GM12878 (cell line): ENCODE results near the gene ATXN1. TPM values are rescaled to one million over a fixed set of nuclear protein-coding genes. Genes with fewer than 3 reads are reported as not detected.

Source experiments
- ATAC-seq: fragments of 200-7000 bp; cut with Tn5 transposase; 3 replicates; pipeline ENCODE4 v1.9.1; 2020; ENCODE audit warnings: mild to moderate bottlenecking, moderate library complexity
- BruUV-seq: library from RNA; stranded (reverse); fragments of 400-500 nt; replicated peaks from 2 replicates; lab custom pipeline; 2021; lab: Mats Ljungman, UMichigan
- CTCF ChIA-PET: fragments of 300-600 bp; sonication (Branson Sonifier 250); formaldehyde crosslinking; extraction: SDS; loops from one replicate; lab custom pipeline; 2021; ENCODE audit warnings: inconsistent platforms; lab: Yijun Ruan, JAX
- POLR2A ChIA-PET: fragments of 350-600 bp; formaldehyde crosslinking; extraction: SDS; loops from one replicate; lab custom pipeline; 2021; ENCODE audit warnings: inconsistent platforms; lab: Charles Lee
- RAD21 ChIA-PET: fragments of 300-600 bp; sonication (Branson Sonifier 250); formaldehyde crosslinking; loops from one replicate; lab custom pipeline; 2023; ENCODE audit warnings: antibody characterized with exemption; ENCODE audit not compliant: unreplicated experiment; lab: Charles Lee
- SMC1A ChIA-PET: fragments of 300-600 bp; sonication (Branson Sonifier 250); formaldehyde crosslinking; loops from one replicate; lab custom pipeline; 2023; ENCODE audit not compliant: unreplicated experiment, uncharacterized antibody; lab: Charles Lee
- DNase-seq: peaks from one replicate; pipeline ENCODE4 v3.0.0-alpha.2; 2011; ENCODE audit warnings: low read depth, low spot score
- FAIRE-seq: peaks from 3 replicates; lab custom pipeline; 2011; peaks lifted over from hg19 to GRCh38; lab: Jason Lieb, UNC
- H2AFZ ChIP-seq: 2 replicates; pipeline ENCODE4 v1.6.0; 2011; ENCODE audit warnings: low read depth, low read length, control low read depth; ENCODE audit not compliant: control insufficient read depth
- H3K27ac ChIP-seq: 2 replicates; pipeline ENCODE4 v1.5.1; 2011; ENCODE audit warnings: control low read depth; ENCODE audit not compliant: control insufficient read depth, insufficient read depth
- H3K27me3 ChIP-seq, 2 experiments: replicated peaks in 1 of 2; 2 replicates each; pipeline versions ENCODE4 v1.6.0 to v1.6.1; 2011; ENCODE audit warnings: low read length in 1 of 2; ENCODE audit not compliant: control insufficient read depth in 2 of 2, insufficient read depth in 2 of 2
- H3K36me3 ChIP-seq, 2 experiments: 2 replicates each; pipeline ENCODE4 v1.5.1; 2011; ENCODE audit warnings: low read length in 1 of 2; ENCODE audit not compliant: control insufficient read depth in 2 of 2, insufficient read depth in 2 of 2
- H3K4me1 ChIP-seq: 2 replicates; pipeline ENCODE4 v1.6.1; 2011; ENCODE audit warnings: mild to moderate bottlenecking, low read length, moderate library complexity, mixed read lengths; ENCODE audit not compliant: control insufficient read depth, insufficient read depth
- H3K4me2 ChIP-seq: 2 replicates; pipeline ENCODE4 v1.6.0; 2011; ENCODE audit warnings: control low read depth; ENCODE audit not compliant: control insufficient read depth, insufficient read depth
- H3K4me3 ChIP-seq: fragments of 200-600 bp; sonication (generic); 2 replicates; pipeline ENCODE4 v1.5.1; 2016
- H3K79me2 ChIP-seq: 2 replicates; pipeline ENCODE4 v1.6.0; 2011; ENCODE audit warnings: low read length; ENCODE audit not compliant: control insufficient read depth, insufficient read depth
- H3K9ac ChIP-seq: 2 replicates; pipeline ENCODE4 v1.8.0; 2011; ENCODE audit warnings: low read length, control low read depth, mixed read lengths; ENCODE audit not compliant: control insufficient read depth, insufficient read depth
- H3K9me3 ChIP-seq: replicated peaks from 3 replicates; pipeline ENCODE4 v1.5.1; 2011; ENCODE audit warnings: mild to moderate bottlenecking, low read length; ENCODE audit not compliant: control insufficient read depth, insufficient read depth
- H4K20me1 ChIP-seq: 2 replicates; pipeline ENCODE4 v1.6.0; 2011; ENCODE audit not compliant: control insufficient read depth, insufficient read depth
- EED ChIP-seq: sonication (generic); IDR thresholded peaks from 2 replicates; pipeline ENCODE4 v1.6.1; 2016; ENCODE audit warnings: antibody characterized with exemption, low read depth
- EP300 ChIP-seq, 2 experiments: fragments of 150-350 bp in 1 of 2; IDR thresholded peaks; 2 replicates each; pipeline ENCODE4 v1.6.1; 2011 to 2012; ENCODE audit warnings: low read depth in 2 of 2, low read length in 2 of 2, borderline replicate concordance in 1 of 2, improper control_type of control experiment in 1 of 2, inconsistent platforms in 1 of 2; ENCODE audit not compliant: control insufficient read depth in 1 of 2
- KAT2A ChIP-seq: conservative IDR thresholded peaks from 2 replicates; pipeline ENCODE4 v1.6.1; 2011; ENCODE audit warnings: low read depth, low read length; ENCODE audit not compliant: control insufficient read depth
- KLF5 ChIP-seq: fragments of 450-650 bp; IDR thresholded peaks from 2 replicates; pipeline ENCODE4 v1.6.1; 2014; ENCODE audit warnings: mild to moderate bottlenecking; ENCODE audit not compliant: partially characterized antibody
- NR2F1 ChIP-seq: fragments of 450-650 bp; conservative IDR thresholded peaks from 2 replicates; pipeline ENCODE4 v1.6.1; 2017; ENCODE audit warnings: mild to moderate bottlenecking
- POLR2AphosphoS5 ChIP-seq: IDR thresholded peaks from 2 replicates; pipeline ENCODE4 v1.6.1; 2011; ENCODE audit warnings: mild to moderate bottlenecking, low read length, inconsistent platforms
- RCOR1 ChIP-seq: conservative IDR thresholded peaks from 2 replicates; pipeline ENCODE4 v1.6.1; 2012; ENCODE audit warnings: low read depth, low read length, improper control_type of control experiment
- RFX5 ChIP-seq: IDR thresholded peaks from 2 replicates; pipeline ENCODE4 v1.6.1; 2011; ENCODE audit warnings: low read depth, low read length, improper control_type of control experiment
- SREBF2 ChIP-seq: IDR thresholded peaks from 2 replicates; pipeline ENCODE4 v1.6.1; 2012; ENCODE audit warnings: mild to moderate bottlenecking, low read length
- ZNF274 ChIP-seq: IDR thresholded peaks from one replicate; pipeline ENCODE4 v1.8.0; 2011; ENCODE audit not compliant: insufficient read length, insufficient read depth
- WGBS: methylation state at CpG from one replicate; pipeline ENCODE4 v1.1.6; 2016; ENCODE audit warnings: low lambda C conversion rate; ENCODE audit not compliant: insufficient replicate concordance, insufficient coverage; ENCODE audit errors: missing lambda C conversion rate; 5-methylcytosine and 5-hydroxymethylcytosine counted together
- in situ Hi-C: fragments of 300-500 bp; cut with MboI; formaldehyde crosslinking; loops from 9 replicates; pipeline ENCODE4 v1.14.3; 2018; ENCODE audit warnings: mixed read lengths
- intact Hi-C: fragments of 100-400 bp; cut with micrococcal nuclease; formaldehyde crosslinking; loops from one replicate; pipeline ENCODE4 v1.14.2; 2022; ENCODE audit not compliant: unreplicated experiment
- polyA plus RNA-seq, 11 experiments: library from polyadenylated mRNA; depleted of rRNA in 4 of 11; unstranded in 6 of 11; stranded (reverse) in 5 of 11; fragments of >200 nt; fragmentation: Nextera tagmentation in 4 of 11; fragmentation: Illumina TruSeq in 1 of 11; extraction: Ambion mirVana in 4 of 11; extraction: Trizol in 1 of 11; gene quantifications; 1 replicate in 1 of 11; 2 replicates in 10 of 11; pipeline versions ENCODE4 v1.2.1 to v1.2.3, GENCODE V29; 2011 to 2016; ENCODE audit warnings: inconsistent platforms in 2 of 11, missing spikeins in 2 of 11, low read depth in 1 of 11
- total RNA-seq, 4 experiments: library from RNA; depleted of rRNA in 3 of 4; stranded (reverse); fragments of >200 nt in 3 of 4; fragmentation: Illumina TruSeq in 1 of 4; extraction: Trizol in 1 of 4; gene quantifications; 2 replicates each; pipeline versions ENCODE4 v1.2.1 to v1.2.3, GENCODE V29; 2013 to 2021
- TF ChIP-seq, protein P1 (sequence below): fragments of 450-650 bp; IDR thresholded peaks from 2 replicates; pipeline ENCODE4 v1.6.1; 2017; ENCODE audit warnings: antibody characterized with exemption, mild to moderate bottlenecking, moderate library complexity
- TF ChIP-seq, protein P2 (sequence below): IDR thresholded peaks from 2 replicates; pipeline ENCODE4 v1.6.1; 2011; ENCODE audit warnings: low read depth, low read length, improper control_type of control experiment, borderline replicate concordance

The ATXN1 gene
- total and polyA plus RNA-seq, 10 of the 15 experiments (the other 5 are each of a cell fraction or from before 2014, with no cell fraction given), result 12.2 to 51.2 (median 20.5) TPM

DNA sequence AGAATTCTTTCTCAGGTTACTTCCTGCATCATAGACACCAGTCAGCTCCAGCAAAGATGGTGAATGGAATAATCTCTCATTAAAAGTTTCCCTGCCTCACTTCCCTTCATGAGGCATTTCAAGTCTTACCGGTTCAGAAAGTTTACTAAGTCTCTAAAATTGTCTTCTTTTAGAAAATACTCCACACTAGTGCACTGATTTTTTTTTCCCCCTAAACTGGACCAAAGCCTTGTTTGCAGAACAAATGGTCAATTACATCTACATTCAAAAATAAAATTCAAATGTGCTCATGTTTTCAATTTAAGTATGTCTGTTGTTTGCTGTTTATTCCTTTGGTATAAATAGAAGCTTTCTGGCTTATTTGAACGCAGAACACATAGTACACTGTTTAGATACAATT lies 411.7 kb downstream of the ATXN1 start:
- ATAC-seq, result no peak
- no peak for DNase-seq
- no peaks in the 10 kb centered on the region for H3K79me2 ChIP-seq
- H4K20me1 ChIP-seq, result no peaks in the 10 kb centered on the region
- ChIA-PET CTCF (interaction anchor here (0.8 to 1.2 kb wide), 2 partner anchors 10 to 60 kb away, joined by 3 read pairs; no protein-coding TSS in a partner anchor), SMC1A (interaction anchor here (1.2 kb wide), 1 partner anchor 13 kb away, joined by 4 read pairs; no protein-coding TSS in a partner anchor), POLR2A (no interaction called here), RAD21 (interaction anchor here (0.8 kb wide), 1 partner anchor 414 kb away, joined by 4 read pairs; no protein-coding TSS in a partner anchor)
- H3K9ac ChIP-seq, result no peak overlapping the region
- no peak overlapping the region for H3K27ac ChIP-seq
- peaks cover 0 to 9% of the 10 kb centered on the region in 2 experiments; a peak in 3 of 4 replicates for H3K36me3 ChIP-seq
- no peaks in the 10 kb centered on the region for H3K4me1 ChIP-seq
- H3K4me2 ChIP-seq, result no peak overlapping the region
- BruUV-seq, result no TSS peak
- H3K27me3 ChIP-seq, result no peaks in the 10 kb centered on the region
- no peaks in the 10 kb centered on the region for H3K9me3 ChIP-seq
- in situ Hi-C loops (no loop called here), intact Hi-C loops (no loop called here)
- H2AFZ ChIP-seq, result no peak overlapping the region
- 100% methylated on average over 2 of the region's 2 CpGs for WGBS
- H3K4me3 ChIP-seq, result no peak overlapping the region
- FAIRE-seq, result no peak
- TF ChIP-seq, protein P1, sequence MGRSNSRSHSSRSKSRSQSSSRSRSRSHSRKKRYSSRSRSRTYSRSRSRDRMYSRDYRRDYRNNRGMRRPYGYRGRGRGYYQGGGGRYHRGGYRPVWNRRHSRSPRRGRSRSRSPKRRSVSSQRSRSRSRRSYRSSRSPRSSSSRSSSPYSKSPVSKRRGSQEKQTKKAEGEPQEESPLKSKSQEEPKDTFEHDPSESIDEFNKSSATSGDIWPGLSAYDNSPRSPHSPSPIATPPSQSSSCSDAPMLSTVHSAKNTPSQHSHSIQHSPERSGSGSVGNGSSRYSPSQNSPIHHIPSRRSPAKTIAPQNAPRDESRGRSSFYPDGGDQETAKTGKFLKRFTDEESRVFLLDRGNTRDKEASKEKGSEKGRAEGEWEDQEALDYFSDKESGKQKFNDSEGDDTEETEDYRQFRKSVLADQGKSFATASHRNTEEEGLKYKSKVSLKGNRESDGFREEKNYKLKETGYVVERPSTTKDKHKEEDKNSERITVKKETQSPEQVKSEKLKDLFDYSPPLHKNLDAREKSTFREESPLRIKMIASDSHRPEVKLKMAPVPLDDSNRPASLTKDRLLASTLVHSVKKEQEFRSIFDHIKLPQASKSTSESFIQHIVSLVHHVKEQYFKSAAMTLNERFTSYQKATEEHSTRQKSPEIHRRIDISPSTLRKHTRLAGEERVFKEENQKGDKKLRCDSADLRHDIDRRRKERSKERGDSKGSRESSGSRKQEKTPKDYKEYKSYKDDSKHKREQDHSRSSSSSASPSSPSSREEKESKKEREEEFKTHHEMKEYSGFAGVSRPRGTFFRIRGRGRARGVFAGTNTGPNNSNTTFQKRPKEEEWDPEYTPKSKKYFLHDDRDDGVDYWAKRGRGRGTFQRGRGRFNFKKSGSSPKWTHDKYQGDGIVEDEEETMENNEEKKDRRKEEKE, result no peak
- TF ChIP-seq ZNF274 (no peak), NR2F1 (no peak), SREBF2 (no peak), KLF5 (no peak), RFX5 (no peak), RCOR1 (no peak), EED (no peak), EP300 (IDR thresholded peaks at IDR 0.05; ENCODE audit: borderline replicate concordance in 1 of 2, control insufficient read depth in 1 of 2, low read depth in 2 of 2, low read length in 2 of 2) (no peak), KAT2A (no peak), POLR2AphosphoS5 (no peak)
- TF ChIP-seq, protein P2, sequence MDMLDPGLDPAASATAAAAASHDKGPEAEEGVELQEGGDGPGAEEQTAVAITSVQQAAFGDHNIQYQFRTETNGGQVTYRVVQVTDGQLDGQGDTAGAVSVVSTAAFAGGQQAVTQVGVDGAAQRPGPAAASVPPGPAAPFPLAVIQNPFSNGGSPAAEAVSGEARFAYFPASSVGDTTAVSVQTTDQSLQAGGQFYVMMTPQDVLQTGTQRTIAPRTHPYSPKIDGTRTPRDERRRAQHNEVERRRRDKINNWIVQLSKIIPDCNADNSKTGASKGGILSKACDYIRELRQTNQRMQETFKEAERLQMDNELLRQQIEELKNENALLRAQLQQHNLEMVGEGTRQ, result no peak
